H9 (cell line): Measurements from ENCODE around the gene KCNMA1. TPM values are rescaled to one million over a fixed set of nuclear protein-coding genes. Genes with fewer than 3 reads are reported as not detected.

Experiments used
- DNase-seq: peaks from one replicate; pipeline ENCODE4 v3.0.0-alpha.2; 2017
- H2AFZ ChIP-seq: one replicate; pipeline ENCODE4 v1.6.1; 2013; ENCODE audit warnings: mild to moderate bottlenecking, low read length, control low read depth, moderate library complexity
- H2AK5ac ChIP-seq: 2 replicates; pipeline ENCODE4 v1.6.1; 2013; ENCODE audit warnings: low read length, control low read depth, mixed read lengths; ENCODE audit not compliant: insufficient read length
- H2BK120ac ChIP-seq: one replicate; pipeline ENCODE4 v1.6.1; 2013; ENCODE audit warnings: low read depth, mild to moderate bottlenecking, low read length, control low read depth, inconsistent platforms; ENCODE audit not compliant: poor library complexity, severe bottlenecking
- H2BK12ac ChIP-seq: 2 replicates; pipeline ENCODE4 v1.6.1; 2013; ENCODE audit warnings: low read length, control low read depth, mixed read lengths, low read depth; ENCODE audit not compliant: insufficient read length
- H2BK15ac ChIP-seq: 2 replicates; pipeline ENCODE4 v1.6.1; 2013; ENCODE audit warnings: low read depth, low read length, control low read depth
- H2BK20ac ChIP-seq: one replicate; pipeline ENCODE4 v1.6.1; 2013; ENCODE audit warnings: low read depth, mild to moderate bottlenecking, low read length, control low read depth, inconsistent platforms; ENCODE audit not compliant: poor library complexity, severe bottlenecking
- H2BK5ac ChIP-seq: 2 replicates; pipeline ENCODE4 v1.6.1; 2013; ENCODE audit warnings: low read length, control low read depth, mixed read lengths; ENCODE audit not compliant: insufficient read length
- H3K14ac ChIP-seq: 2 replicates; pipeline ENCODE4 v1.6.1; 2013; ENCODE audit warnings: low read length, control low read depth; ENCODE audit not compliant: insufficient read depth
- H3K18ac ChIP-seq: 2 replicates; pipeline ENCODE4 v1.6.1; 2013; ENCODE audit warnings: low read depth, mild to moderate bottlenecking, mixed read lengths, low read length, control low read depth; ENCODE audit not compliant: insufficient read length
- H3K23ac ChIP-seq: 2 replicates; pipeline ENCODE4 v1.6.1; 2013; ENCODE audit warnings: low read length, control low read depth, mixed read lengths, low read depth; ENCODE audit not compliant: insufficient read length
- H3K23me2 ChIP-seq: 2 replicates; pipeline ENCODE4 v1.6.1; 2013; ENCODE audit warnings: low read depth, mild to moderate bottlenecking, mixed read lengths, low read length, control low read depth; ENCODE audit not compliant: insufficient read length, poor library complexity, severe bottlenecking
- H3K27ac ChIP-seq: 2 replicates; pipeline ENCODE4 v1.5.1; 2013; ENCODE audit warnings: low read length, control low read depth, mixed read lengths, low read depth; ENCODE audit not compliant: insufficient read length
- H3K27me3 ChIP-seq: 2 replicates; pipeline ENCODE4 v1.6.1; 2013; ENCODE audit warnings: low read length, control low read depth, inconsistent platforms; ENCODE audit not compliant: insufficient read depth
- H3K4ac ChIP-seq: 2 replicates; pipeline ENCODE4 v1.6.1; 2013; ENCODE audit warnings: low read depth, mild to moderate bottlenecking, control low read depth, inconsistent platforms, low read length, moderate library complexity
- H3K4me1 ChIP-seq: 2 replicates; pipeline ENCODE4 v1.6.1; 2013; ENCODE audit warnings: low read length, control low read depth, inconsistent platforms; ENCODE audit not compliant: insufficient read depth
- H3K4me2 ChIP-seq: 2 replicates; pipeline ENCODE4 v1.6.1; 2013; ENCODE audit warnings: low read length, control low read depth, mixed read lengths; ENCODE audit not compliant: insufficient read length, insufficient read depth
- H3K56ac ChIP-seq: 2 replicates; pipeline ENCODE4 v1.6.1; 2013; ENCODE audit warnings: low read depth, mild to moderate bottlenecking, mixed read lengths, low read length, control low read depth; ENCODE audit not compliant: insufficient read length
- H3K79me1 ChIP-seq: 2 replicates; pipeline ENCODE4 v1.6.1; 2013; ENCODE audit warnings: low read depth, mild to moderate bottlenecking, moderate library complexity, low read length, control low read depth, inconsistent platforms; ENCODE audit not compliant: insufficient read depth, poor library complexity, severe bottlenecking
- H3K79me2 ChIP-seq: 2 replicates; pipeline ENCODE4 v1.6.1; 2013; ENCODE audit warnings: low read length, control low read depth, inconsistent platforms; ENCODE audit not compliant: insufficient read depth
- H3K9ac ChIP-seq: 2 replicates; pipeline ENCODE4 v1.6.1; 2013; ENCODE audit warnings: low read length, control low read depth, mixed read lengths; ENCODE audit not compliant: insufficient read length; ENCODE audit errors: extremely low read depth
- H3K9me3 ChIP-seq: one replicate; pipeline ENCODE4 v1.6.1; 2013; ENCODE audit warnings: low read depth, low read length, inconsistent platforms; ENCODE audit not compliant: control insufficient read depth
- H3T11ph ChIP-seq: one replicate; pipeline ENCODE4 v1.6.1; 2013; ENCODE audit warnings: mild to moderate bottlenecking, low read length, control low read depth, inconsistent platforms
- H4K20me1 ChIP-seq: one replicate; pipeline ENCODE4 v1.6.1; 2013; ENCODE audit not compliant: control insufficient read depth, insufficient read length, insufficient read depth
- H4K5ac ChIP-seq: 2 replicates; pipeline ENCODE4 v1.6.1; 2013; ENCODE audit warnings: low read depth, mild to moderate bottlenecking, mixed read lengths, low read length, control low read depth; ENCODE audit not compliant: insufficient read length
- H4K8ac ChIP-seq: replicated peaks from 2 replicates; pipeline ENCODE4 v1.6.1; 2013; ENCODE audit warnings: low read length, control low read depth, mixed read lengths, low read depth; ENCODE audit not compliant: insufficient read length
- H4K91ac ChIP-seq: 2 replicates; pipeline ENCODE4 v1.6.1; 2013; ENCODE audit warnings: low read depth, mild to moderate bottlenecking, moderate library complexity, mixed read lengths, low read length, control low read depth; ENCODE audit not compliant: insufficient read length
- H3K27ac Mint-ChIP-seq, 3 experiments: 2 replicates in 2 of 3; 3 replicates in 1 of 3; pipeline ENCODE4 v1.8.0; 2020 to 2021; ENCODE audit warnings: mixed read lengths in 3 of 3, mild to moderate bottlenecking in 1 of 3, moderate library complexity in 1 of 3
- H3K27me3 Mint-ChIP-seq: 2 replicates; pipeline ENCODE4 v1.8.0; 2021; ENCODE audit warnings: low read depth, mild to moderate bottlenecking, moderate library complexity, mixed read lengths
- H3K36me3 Mint-ChIP-seq, 3 experiments: 2 replicates in 2 of 3; 3 replicates in 1 of 3; pipeline ENCODE4 v1.8.0; 2020 to 2021; ENCODE audit warnings: low read depth in 3 of 3, mixed read lengths in 3 of 3; ENCODE audit not compliant: insufficient read depth in 1 of 3
- H3K4me1 Mint-ChIP-seq, 2 experiments: 2 replicates each; pipeline ENCODE4 v1.8.0; 2020; ENCODE audit warnings: mixed read lengths in 2 of 2
- H3K4me3 Mint-ChIP-seq, 2 experiments: 2 replicates in 1 of 2; 3 replicates in 1 of 2; pipeline ENCODE4 v1.8.0; 2020 to 2021; ENCODE audit warnings: mild to moderate bottlenecking in 2 of 2, mixed read lengths in 2 of 2, moderate library complexity in 1 of 2
- H3K9me3 Mint-ChIP-seq, 2 experiments: 2 replicates in 1 of 2; 3 replicates in 1 of 2; pipeline ENCODE4 v1.8.0; 2020; ENCODE audit warnings: mild to moderate bottlenecking in 2 of 2, mixed read lengths in 2 of 2, moderate library complexity in 1 of 2
- CTCF ChIP-seq: fragments of 200-600 bp; sonication (generic); conservative IDR thresholded peaks from 3 replicates; pipeline ENCODE4 v1.8.0; 2021; ENCODE audit warnings: antibody characterized with exemption, mild to moderate bottlenecking
- WGBS: extraction: QIAGEN DNeasy Blood & Tissue Kit; methylation state at CpG from one replicate; pipeline ENCODE4 v1.1.7; 2013; ENCODE audit warnings: missing lambda C conversion rate, low lambda C conversion rate, mixed read lengths; ENCODE audit not compliant: insufficient read length; ENCODE audit errors: extremely low coverage; 5-methylcytosine and 5-hydroxymethylcytosine counted together
- total RNA-seq: library from RNA; stranded (reverse); gene quantifications from 2 replicates; pipeline ENCODE4 v1.2.1, GENCODE V29; 2021

Gene KCNMA1
- total RNA-seq, 1 experiment from 2014 or later, result 2.0 TPM

GRCh38 chr10:77253556-77254064 is 384.0 kb downstream of the KCNMA1 start:
- Histone ChIP-seq H3K9me3 (no peaks in the 10 kb centered on the region), H3K14ac (no peak overlapping the region), H4K20me1 (no peaks in the 10 kb centered on the region), H3K4me2 (no peak overlapping the region), H2BK120ac (no peak overlapping the region), H3K18ac (no peak overlapping the region), H3K4ac (no peak overlapping the region), H3K23me2 (no peaks in the 10 kb centered on the region), H3K9ac (no peak overlapping the region), H3T11ph (no peak overlapping the region), H2BK15ac (no peak overlapping the region), H3K27ac (no peak overlapping the region), H2AK5ac (no peak overlapping the region), H3K23ac (no peak overlapping the region), H3K79me1 (no peaks in the 10 kb centered on the region), H2BK5ac (no peak overlapping the region), H2BK20ac (no peak overlapping the region), H3K4me1 (no peaks in the 10 kb centered on the region), H4K91ac (no peak overlapping the region), H4K5ac (no peak overlapping the region), H3K27me3 (no peaks in the 10 kb centered on the region), H3K79me2 (no peaks in the 10 kb centered on the region), H4K8ac (no peak overlapping the region), H2AFZ (no peak overlapping the region), H2BK12ac (no peak overlapping the region), H3K56ac (no peak overlapping the region)
- no peaks in the 10 kb centered on the region for H3K27me3 Mint-ChIP-seq
- peaks cover 0 to 6% of the 10 kb centered on the region in 2 experiments; a peak in 3 of 5 replicates for H3K9me3 Mint-ChIP-seq
- no peak for DNase-seq
- H3K27ac Mint-ChIP-seq, result no peak overlapping the region
- no CpG with 5 or more reads among the region's 4 CpGs for WGBS
- peaks cover 2 to 4% of the 10 kb centered on the region in 2 experiments; a peak in 2 of 4 replicates for H3K4me1 Mint-ChIP-seq
- no peak for TF ChIP-seq CTCF
- no peak overlapping the region for H3K4me3 Mint-ChIP-seq
- peaks cover 0 to 8% (median 2%) of the 10 kb centered on the region in 3 experiments; a peak in 1 of 7 replicates for H3K36me3 Mint-ChIP-seq
